ENCODE measurements around the gene STIM2. TPM values are rescaled to one million over a fixed set of nuclear protein-coding genes. Genes with fewer than 3 reads are reported as not detected.
A peak's percentile ranks its signal among the peaks of the same experiment; 100 is the strongest.
"Not testable (repeated sequence)": the region's sequence is repeated elsewhere in the genome, so short reads cannot be mapped to it uniquely, and the experiment has no call there.

STIM2 gene
- 13.1 and 16.1 TPM in 2 replicates for total RNA-seq (2014; rRNA removed; shearing (Covaris generic))
- 7.2 and 9.7 TPM in 2 replicates for polyA plus RNA-seq (2015; cell fraction: cytosol; rRNA removed)
- polyA plus RNA-seq (2015; cell fraction: nucleus; rRNA removed), result 23.8 and 28.3 TPM in 2 replicates

DNA sequence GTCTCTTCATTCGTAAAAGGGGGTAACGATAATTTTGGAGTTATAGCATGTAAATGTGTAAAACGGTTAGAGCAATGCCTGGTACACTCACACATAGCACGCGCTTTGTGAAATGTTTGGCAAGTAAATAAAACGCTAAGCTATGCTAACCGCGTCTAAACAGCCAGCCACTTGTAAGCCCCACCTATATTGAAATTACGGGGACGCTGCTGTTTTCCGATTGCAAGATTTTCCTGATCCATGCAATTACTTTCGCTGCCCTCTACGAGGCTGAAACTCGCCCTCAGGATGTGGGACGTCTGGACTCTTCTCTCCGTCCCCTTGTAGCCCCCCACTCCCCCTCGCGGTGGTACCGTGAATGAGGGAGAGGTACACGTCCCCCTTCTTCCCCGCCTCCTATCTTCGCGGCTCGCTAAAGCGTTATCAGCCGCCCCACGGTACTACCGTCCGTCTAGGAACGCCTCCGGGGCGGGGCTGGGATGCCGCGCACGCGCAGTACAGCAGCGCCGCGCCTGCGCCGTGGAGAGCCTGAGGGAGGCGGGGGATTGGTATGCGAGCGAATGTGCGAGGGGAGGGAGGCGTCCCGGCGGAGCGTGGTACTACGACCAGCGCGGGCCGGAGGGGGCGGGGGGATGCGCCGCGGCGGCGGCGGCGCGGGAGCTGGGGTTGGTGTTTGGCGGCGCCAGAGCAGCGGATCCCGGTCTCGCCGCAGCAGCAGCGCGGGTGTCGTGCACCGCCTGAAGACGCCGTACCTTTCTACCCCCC lies at the start of gene STIM2:
Gene STIM2, plus strand, starts transcription at position 685 of the 765 bp plus-strand sequence.
- DNase-seq (ENCODE audit: low read depth), result peak; percentile 94

DNA sequence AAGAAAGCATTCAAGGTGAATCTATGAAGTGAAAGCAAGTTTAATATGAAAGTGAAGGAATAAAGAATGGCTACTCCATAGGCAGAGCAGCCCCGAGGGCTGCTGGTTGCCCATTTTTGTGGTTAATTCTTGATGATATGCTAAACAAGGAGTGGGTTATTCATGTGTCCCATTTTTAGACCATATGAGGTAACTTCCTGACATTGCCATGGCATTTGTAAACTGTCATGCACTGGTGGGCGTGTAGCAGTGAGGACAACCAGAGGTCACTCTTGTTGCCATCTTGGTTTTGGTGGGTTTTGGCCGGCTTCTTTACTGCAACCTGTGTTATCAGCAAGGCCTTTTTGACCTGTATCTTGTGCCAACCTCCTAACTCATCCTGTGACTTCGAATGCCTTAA lies 49.1 kb upstream of the STIM2 start:
- DNase-seq (ENCODE audit: low read depth), result peak; percentile 32

DNA sequence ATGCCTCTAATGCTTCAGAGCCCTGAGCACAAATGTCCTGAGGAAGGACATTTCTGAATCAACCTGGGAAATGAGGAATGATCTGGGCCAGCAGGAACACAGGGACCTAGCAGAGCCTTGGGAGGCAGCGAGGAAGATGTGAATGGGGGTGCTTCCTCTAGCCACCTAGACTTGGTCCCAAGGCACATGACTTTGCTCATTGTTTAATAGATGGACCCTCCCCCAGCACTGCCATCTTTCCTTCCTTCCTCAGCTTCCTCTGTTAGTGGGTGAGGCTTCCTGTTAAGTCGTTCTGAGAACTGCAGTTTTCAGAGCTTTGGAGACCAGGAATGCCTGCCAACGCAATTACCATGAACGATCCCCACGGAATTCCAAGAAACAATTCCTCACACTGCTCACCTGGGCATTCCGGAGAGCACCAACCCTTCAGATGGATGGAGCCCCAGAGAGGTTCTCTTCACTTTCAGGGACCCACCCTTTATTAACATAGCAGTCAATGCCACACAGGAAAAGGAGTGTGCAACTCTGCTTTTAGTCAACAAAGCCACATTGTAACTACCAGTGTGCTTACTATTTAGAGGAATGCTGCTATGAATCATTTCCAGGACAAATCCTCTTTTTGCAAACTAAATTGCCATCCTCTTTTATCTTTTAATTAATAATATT lies 48.5 kb upstream of the STIM2 start:
- peak; percentile 54 for DNase-seq (ENCODE audit: low read depth)

DNA sequence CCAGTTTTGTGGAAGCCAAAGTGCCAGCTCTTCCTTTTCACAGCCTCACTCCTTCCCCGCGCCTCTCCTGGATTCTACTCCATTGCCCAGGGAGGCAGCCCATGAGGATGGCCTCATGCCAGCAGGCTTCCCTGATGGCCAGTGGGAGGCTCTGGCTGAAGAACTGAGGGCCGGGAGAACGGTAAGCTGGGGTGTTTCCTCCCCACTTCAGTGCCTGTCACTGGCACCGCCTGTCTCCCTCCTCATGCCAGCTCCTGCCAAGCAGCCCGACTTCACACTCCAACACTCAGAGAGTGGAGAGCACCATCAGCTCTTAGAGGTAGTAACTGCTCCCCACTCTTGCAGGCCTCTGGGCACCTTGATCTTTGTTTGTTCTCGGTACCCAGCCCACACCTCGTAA lies 46.9 kb upstream of the STIM2 start:
- no peak for DNase-seq (ENCODE audit: low read depth)

DNA sequence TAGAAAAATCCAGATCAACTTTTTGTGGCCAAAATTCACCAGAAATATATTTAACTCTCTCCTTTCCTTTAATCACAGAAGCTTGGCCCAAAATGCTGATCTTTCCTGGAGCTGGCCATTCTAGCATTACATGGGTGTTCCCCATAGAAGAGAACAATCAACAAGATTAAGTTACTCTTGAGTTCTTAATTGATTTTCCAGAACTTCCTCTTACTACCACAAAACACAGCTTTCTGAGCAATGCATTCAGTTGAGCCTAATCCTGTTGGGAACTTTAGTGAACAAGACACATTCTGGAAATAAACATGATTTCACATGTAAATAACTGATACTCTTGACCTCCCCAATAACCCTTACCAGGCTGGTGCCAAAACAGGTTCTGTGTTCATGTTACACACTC lies 45.4 kb upstream of the STIM2 start:
- DNase-seq (ENCODE audit: low read depth), result no peak

DNA sequence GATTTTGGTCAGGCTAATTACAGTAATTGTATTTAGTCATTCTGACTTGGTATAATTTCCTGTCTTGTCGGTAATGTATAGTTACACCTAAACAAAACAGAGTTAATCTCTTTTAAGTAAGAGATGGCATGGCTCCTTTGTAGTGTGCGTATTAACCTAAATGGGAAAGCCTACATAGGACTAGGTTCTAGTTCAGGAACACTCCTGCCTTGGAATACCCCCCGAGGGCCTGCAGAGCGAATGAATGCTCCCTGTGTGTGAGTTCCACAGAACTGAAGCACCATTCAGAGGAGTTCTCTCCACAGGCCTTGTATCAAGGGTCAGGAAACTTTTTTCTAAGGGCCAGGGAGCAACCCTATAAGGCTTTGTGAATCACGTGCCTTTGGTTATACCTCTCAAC lies 44.9 kb upstream of the STIM2 start:
- DNase-seq (ENCODE audit: low read depth), result no peak

DNA sequence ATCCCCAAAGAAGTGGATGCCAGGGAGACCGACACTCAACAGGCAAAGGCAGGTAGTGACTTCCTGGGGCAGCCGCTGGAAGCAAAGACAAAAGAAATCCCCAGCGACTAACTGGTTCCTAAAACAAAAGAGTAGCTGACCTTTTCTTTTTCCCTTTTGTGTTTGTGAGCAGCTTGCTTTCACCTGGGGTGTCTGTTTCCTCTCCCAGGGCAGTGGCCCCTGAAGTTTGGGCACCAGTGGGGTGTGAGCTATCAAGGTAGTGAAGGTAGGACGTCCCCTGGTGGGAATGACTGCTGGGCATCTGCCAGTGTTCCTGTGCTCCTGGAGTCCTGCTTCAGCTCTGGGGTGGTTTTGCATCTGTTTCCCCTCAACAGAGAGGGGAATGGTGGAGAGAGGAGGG lies 41.6 kb upstream of the STIM2 start:
- DNase-seq (ENCODE audit: low read depth), result no peak

DNA sequence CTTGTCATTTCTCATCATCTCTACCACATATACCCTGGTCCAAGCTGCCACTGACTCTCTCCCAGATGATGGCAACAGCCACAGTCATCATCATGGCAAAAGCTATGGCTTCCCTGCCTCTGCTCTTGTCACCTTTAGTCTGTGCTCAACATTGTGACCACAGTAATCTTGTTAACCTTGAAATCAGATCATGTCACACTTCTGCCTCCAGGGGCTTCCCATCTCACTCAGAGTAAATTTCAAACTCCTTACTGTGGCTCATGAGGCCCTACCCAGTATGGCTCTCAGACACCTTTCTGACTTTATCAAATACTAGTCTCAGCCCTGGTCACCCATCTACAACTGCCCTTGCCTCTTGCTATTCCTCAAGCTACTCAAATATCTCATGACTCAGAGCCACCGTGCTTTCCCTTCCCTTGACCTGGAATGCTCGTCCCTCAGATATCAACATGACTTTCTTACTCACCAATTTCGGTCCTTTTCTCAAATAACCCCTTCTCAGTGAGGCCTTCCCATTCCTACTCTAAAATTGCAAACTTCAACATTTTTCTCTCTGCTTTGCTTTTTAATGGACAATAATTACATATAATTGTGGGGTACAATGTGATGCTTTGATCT lies 41.1 kb upstream of the STIM2 start:
- no peak for DNase-seq (ENCODE audit: low read depth)

DNA sequence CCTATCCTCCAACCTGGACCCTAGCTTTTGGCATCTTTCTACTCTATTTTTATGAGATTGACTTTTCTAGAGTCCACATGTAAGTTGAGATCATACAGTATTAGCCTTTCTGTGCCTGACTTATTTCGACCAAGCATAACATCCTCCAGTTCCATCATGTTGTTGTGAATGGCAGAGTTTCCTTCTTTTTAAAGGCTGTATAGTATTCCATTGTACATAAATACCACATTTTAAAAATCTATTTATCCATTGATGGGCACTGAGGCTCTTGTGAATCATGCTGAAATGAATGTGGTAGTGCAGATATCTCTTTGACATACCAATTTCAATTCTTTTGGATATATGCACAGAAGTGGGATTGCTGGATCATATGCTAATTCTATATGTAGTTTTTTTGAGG lies 40.3 kb upstream of the STIM2 start:
- DNase-seq (ENCODE audit: low read depth), result no peak

DNA sequence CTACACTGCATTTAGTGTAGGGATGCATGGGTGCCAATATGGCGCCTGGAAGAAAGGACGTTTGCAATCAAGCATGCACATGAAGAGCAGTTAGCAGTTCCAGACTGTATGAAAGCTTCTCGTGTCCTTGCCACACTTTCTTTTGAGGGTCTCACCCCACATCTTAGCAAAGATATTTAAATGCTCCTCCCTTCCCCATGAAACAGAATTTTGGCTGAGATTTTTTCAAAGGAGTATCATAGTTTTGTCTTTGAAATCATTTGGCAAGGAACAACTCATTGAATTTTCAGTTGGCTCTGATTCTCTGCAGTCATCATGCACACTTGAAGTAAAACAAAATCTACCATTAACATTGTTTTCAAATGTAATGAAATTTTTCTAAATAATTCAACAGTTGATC lies 39.6 kb upstream of the STIM2 start:
- no peak for DNase-seq (ENCODE audit: low read depth)

DNA sequence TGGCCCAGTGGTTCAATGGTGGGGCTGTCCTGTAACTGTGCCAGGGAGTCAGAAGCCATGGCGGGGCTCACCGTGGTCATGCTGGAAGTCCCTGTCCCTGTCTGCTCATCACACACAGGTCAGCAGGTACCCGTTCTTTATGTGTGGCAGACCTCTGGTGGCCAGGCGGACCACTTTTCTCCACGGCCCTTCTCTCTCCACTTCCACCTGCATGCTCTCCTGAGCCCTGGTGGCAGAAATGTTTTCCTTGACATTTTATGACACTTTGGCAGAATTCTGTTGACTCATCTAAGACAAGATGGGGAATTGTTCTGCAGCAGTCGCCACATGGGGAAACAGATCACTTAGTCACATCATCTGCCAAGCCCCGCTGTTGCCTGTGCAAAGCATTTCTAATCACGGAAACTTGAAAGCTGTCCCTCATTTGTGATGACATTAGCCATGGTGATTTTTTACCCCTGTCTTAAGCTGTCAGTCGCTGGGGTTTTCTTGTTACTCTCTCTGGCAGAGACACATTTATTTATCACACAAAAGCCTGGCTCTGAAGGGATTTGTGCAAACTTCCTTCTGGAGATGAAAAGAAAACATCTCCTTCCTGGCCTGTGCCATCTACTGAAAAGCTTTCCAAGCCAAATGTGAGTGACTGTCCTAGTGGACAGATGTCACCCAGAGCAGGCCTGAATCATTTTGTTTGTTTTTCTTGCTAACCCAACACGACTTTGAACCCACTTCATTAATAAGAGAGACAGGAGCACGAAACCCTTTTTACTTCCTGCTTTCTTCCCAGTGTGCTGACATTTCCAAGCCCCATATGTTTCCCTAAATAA lies 38.8 kb upstream of the STIM2 start:
- peak; percentile 15 for DNase-seq (ENCODE audit: low read depth)

DNA sequence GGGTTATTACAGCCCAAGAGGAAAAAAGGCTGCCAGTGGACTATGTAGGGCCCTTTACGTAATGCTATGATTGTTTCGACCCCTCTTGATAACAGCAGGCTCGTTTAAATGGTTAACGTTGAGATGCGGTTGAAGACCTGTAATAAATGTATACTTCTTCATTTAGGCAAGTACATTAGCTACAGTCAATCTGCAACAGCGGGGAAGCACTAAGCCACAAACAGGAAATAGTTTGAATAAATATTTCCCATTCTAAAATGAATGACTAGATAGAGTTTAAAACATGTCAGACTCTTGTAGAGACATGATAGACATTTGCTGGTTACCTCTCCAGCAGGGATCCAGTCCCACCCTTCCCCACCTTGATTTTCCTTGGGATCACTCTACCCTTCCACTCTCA lies 38.1 kb upstream of the STIM2 start:
- DNase-seq (ENCODE audit: low read depth), result no peak

DNA sequence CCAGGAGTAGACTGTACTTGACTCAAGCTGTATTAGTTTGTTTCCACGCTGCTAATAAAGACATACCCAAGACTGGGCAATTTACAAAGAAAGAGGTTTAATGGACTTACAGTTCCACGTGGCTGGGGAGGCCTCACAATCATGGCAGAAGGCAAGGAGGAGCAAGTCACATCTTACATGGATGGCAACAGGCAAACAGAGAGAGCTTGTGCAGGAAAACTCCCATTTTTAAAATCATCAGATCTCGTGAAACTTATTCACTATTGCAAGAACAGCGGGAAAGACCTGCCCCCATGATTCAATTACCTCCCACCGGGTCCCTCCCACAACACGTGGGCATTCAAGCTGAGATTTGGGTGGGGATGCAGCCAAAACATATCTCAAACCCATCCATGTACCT lies 37.7 kb upstream of the STIM2 start:
- not testable (repeated sequence) for DNase-seq (ENCODE audit: low read depth)

DNA sequence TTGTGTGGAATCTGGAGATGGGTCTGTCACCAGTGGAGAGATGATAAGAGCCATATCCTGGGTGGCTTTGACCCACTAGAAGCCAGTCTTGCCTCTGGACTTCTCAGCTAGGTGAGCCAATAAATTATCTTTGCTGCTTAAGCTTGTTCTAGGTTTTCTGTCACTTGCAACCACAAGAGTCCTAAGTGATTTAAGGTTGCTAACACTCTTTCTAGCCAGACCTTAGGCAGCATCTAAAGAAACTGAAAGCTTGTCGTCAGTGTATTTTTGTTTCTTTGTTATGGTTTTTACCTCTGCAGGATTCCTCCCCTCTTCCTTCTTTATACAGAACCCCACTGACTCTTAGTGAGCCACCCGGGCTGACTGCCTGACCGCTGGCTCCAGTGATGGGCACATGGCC lies 37.1 kb upstream of the STIM2 start:
- DNase-seq (ENCODE audit: low read depth), result no peak

DNA sequence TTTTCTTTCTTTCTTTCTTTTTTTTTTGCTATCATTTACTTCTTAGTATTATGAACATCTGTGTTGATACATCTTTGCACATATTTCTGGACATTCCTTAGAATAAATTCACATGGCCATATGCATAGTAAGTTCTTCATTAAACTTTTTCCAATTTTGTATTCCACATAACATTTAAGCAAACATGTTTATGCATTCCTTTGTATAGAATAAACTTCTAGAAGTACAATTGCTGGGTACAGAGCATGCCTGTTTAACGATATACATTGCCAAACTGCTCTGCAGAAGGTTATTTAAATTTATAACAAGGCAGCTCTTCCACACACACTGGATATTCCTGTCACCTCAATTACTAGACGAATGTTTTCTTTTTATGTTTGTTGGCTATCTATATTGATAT lies 36.0 kb upstream of the STIM2 start:
- DNase-seq (ENCODE audit: low read depth), result no peak

DNA sequence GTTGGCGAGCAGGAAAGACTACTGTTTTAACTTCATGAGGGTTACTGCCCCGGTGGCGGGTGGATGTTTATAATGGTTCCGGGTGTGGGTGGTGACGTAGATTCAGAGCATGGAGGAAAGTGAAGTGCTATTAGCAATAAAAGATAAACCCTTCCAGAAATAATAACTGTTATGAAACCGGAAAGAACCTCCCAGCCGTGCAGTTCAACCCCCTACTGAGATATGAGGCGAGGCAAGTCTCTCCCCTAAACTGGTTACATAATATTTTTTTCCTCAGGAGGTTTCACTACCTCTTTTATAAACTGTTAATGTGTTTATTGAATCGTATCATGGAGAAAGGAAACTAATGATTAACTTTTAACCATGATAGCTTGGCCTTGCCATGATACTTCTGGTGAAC lies 33.9 kb upstream of the STIM2 start:
- DNase-seq (ENCODE audit: low read depth), result no peak

DNA sequence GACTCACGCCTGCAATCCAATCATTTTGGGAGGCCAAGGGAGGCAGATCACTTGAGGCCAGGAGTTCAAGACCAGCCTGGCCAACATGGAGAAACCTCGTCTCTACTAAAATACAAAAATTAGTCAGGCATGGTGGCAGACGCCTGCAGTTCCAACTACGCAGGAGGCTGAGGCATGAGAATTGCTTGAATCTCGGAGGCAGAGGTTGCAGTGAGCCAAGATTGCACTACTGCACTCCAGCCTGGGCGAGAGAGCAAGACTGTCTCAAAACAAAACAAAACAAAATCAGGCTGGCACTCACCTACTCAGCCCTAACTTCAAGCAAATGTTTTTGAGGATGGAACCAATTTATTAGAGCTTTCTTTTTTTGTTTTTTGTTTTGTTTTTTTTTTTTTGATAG lies 33.3 kb upstream of the STIM2 start:
- DNase-seq (ENCODE audit: low read depth), result not testable (repeated sequence)

DNA sequence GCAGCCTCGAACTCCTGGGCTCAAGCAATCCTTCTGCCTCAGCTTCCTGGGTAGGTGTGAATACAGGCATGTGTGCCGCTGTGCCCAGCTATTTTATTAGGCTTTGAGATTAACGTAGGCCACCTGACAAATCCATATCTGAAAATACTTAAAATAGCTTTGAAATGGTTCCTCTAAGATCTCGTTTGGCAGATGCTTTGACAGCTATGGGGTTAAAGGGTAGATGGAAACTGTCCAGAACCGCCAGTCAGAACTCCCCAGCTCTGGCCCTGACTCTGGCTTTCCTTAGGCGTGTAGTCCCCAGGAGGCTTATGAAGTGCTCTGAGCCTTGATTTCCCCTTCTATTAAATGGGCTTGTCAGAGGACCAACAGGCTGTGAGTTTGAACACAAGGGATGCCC lies 32.8 kb upstream of the STIM2 start:
- DNase-seq (ENCODE audit: low read depth), result no peak

DNA sequence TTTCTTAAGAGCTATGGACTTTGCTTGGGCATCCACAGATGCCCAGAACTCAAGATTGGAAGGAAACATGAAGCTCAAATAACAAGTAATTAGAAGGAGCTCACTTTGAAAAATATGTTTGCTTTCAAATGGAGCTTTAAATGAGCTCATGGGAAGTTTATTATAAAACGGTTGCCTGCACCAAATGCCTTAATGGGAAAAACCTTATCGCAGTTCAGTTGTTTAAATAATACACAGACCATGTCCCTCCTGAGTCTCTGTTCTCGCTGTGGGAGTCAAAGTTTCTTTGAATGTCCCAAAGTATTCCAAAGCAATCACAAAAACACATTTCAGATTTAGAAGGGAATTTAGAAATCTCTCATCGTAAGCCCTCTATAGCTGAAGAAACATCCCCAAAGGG lies 31.6 kb upstream of the STIM2 start:
- DNase-seq (ENCODE audit: low read depth), result no peak

DNA sequence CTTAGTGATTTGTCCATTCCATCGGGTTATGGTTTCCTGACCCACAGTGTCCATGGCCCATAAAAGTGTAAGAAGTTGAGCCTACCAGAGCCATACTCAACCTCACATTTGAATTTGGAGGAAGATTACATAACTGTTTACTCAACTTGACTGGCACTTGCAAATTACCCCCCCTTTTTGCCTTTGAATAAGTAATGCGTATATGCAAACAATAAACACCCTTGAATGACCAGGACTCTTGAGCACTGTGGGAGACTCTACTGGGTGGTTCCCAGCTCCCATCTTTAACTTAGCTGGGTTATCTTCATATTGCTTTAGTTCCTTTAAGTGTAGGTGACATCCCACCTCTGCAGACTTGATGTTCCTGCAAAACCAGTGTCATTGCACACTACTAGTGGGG lies 30.6 kb upstream of the STIM2 start:
- no peak for DNase-seq (ENCODE audit: low read depth)

DNA sequence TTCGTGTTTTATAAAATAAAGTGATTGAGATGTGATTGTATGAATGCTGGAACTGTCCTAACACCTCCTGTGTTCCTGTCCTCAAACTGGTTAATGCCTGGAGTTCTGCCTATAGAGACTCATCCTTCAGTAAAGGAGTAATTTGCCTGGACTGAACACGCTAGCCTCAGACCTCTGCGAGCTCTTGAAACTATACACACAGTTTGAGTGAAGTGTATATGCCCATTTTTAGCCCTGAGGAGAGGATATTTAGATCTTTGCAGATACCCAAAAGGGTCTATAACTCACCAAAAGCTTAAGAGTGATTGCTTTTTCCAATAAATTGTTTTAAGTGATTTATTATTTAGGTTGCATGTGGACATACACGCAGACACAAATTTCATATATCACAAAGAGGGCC lies 29.9 kb upstream of the STIM2 start:
- DNase-seq (ENCODE audit: low read depth), result no peak

DNA sequence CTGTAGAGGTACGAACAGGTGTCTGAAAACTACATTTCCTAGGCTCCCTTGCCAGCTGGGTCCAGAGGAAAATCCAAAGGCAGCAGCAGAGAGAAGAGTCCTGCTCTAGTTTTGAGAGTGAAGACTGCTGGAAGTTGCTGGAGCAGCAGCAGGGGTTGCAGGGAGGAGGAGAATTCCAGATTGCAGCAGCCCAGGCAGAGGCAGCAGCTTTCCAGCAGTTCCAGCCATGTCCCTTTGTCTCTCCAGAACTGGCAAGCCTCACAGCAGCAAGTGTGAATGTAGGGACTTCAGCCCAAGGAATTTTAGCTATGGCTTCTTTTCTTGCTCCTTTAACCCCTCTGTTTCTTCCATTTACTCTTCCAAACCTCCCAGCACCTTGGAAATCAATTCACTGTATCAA lies 24.1 kb upstream of the STIM2 start:
- no peak for DNase-seq (ENCODE audit: low read depth)
